Measurements from ENCODE around the gene PHYKPL. TPM values are rescaled to one million over a fixed set of nuclear protein-coding genes. Genes with fewer than 3 reads are reported as not detected.

Gene PHYKPL
- total and polyA plus RNA-seq, 5 donors from 2014 or later, result 41.5 to 165 (median 42.9) TPM

DNA sequence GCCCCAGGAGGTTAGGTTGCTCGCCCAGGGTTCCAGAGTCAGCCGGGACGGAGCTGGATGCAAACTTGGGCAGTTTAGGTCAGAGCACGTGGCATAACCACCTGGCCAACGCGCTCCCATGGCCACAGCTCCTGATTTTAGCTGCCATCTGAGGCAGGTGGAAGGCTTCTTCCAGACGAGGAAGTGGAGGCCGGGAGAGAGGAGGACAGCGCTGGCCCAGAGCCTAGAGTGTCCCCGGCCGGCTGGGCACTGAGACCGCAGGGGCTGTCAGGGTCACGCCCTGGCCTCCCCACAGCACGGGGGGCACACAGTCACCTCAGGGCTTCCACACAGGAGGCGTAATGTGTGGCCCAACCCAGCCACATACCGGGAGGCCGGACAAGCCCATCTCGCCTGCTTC lies 16.1 kb upstream of the PHYKPL start:
- no peak for DNase-seq
- Histone ChIP-seq H3K4me1 (ENCODE audit: control insufficient read depth, insufficient read depth, low read length, poor library complexity, severe bottlenecking) (no peaks in the 10 kb centered on the region), H3K36me3 (ENCODE audit: control insufficient read depth, insufficient read depth, low read length) (no peaks in the 10 kb centered on the region), H3K27me3 (ENCODE audit: control insufficient read depth, insufficient read depth, low read length) (no peaks in the 10 kb centered on the region), H3K27ac (ENCODE audit: insufficient read depth, low read length, poor library complexity, severe bottlenecking) (no peak overlapping the region), H3K4me3 (ENCODE audit: low read depth, low read length) (no peak overlapping the region), H3K9me3 (ENCODE audit: control insufficient read depth in 2 of 2, low read length in 2 of 2) (no peaks in the 10 kb centered on the region)
- ATAC-seq (ENCODE audit: low read depth in 2 of 2), result no peak
- no peak overlapping the region for H3K27ac Mint-ChIP-seq
- H3K36me3 Mint-ChIP-seq, result no peaks in the 10 kb centered on the region
- peaks cover 0 to 5% (median 0%) of the 10 kb centered on the region in 4 donors for H3K4me1 Mint-ChIP-seq
- H3K4me3 Mint-ChIP-seq, result no peak overlapping the region
- H3K9me3 Mint-ChIP-seq, result no peaks in the 10 kb centered on the region
- H3K27me3 Mint-ChIP-seq, result no peaks in the 10 kb centered on the region

- no peaks in the 10 kb centered on the region for H3K4me1 ChIP-seq (ENCODE audit: control insufficient read depth, insufficient read depth, low read length, poor library complexity, severe bottlenecking)
- H3K36me3 Mint-ChIP-seq, result no peaks in the 10 kb centered on the region
- DNase-seq, result peak in 1 of 3 donors; percentile 29
These were observed 15.2 kb upstream of the PHYKPL start for GRCh38 chr5:178247481-178248456.

DNA sequence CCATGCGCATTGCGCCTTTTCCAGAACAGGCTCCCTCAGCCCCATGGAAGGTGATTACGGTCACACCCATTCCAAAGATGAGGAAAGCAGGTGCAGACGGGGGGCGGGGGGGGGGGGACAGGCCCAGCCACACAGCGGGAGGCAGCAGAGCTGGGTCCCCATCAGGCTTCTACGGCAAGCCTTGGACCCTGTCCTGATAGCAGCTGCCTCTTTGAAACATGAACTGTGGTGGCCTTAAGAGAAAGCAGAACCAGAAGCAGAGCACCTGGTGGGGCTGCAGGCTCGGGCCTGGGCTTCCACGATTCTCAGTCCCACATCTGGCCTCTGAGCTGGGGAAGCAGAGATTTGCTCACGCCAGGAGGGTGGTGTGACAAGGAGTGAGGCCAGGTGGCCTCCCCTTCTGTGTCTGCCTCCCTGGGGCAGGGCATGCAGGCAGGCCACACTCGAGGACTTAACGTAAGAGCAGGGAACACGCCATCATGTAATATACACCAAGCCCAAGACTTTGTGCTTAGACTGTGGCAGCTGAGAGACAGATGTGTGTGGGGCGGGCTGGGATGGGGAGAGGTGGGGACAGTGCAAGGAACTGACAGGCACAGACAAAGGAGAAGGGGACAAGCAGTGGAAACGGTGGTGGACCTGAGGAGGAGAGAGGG lies 14.2 kb upstream of the PHYKPL start:
- Histone ChIP-seq H3K27me3 (ENCODE audit: control insufficient read depth, insufficient read depth, low read length) (no peaks in the 10 kb centered on the region), H3K36me3 (ENCODE audit: control insufficient read depth, insufficient read depth, low read length) (no peaks in the 10 kb centered on the region), H3K4me3 (ENCODE audit: low read depth, low read length) (no peak overlapping the region), H3K27ac (ENCODE audit: insufficient read depth, low read length, poor library complexity, severe bottlenecking) (no peak overlapping the region), H3K4me1 (ENCODE audit: control insufficient read depth, insufficient read depth, low read length, poor library complexity, severe bottlenecking) (no peaks in the 10 kb centered on the region), H3K9me3 (ENCODE audit: control insufficient read depth in 2 of 2, low read length in 2 of 2) (no peaks in the 10 kb centered on the region)
- DNase-seq, result no peak
- no peak for ATAC-seq (ENCODE audit: low read depth in 2 of 2)
- Mint-ChIP-seq H3K4me1 (peaks cover 0 to 8% (median 3%) of the 10 kb centered on the region in 4 donors), H3K27ac (no peak overlapping the region), H3K9me3 (no peaks in the 10 kb centered on the region), H3K36me3 (no peaks in the 10 kb centered on the region), H3K27me3 (no peaks in the 10 kb centered on the region), H3K4me3 (no peak overlapping the region)

More at GRCh38 chr5:178247481-178248456, 15.2 kb upstream of the PHYKPL start:
- H3K27ac ChIP-seq (ENCODE audit: insufficient read depth, low read length, poor library complexity, severe bottlenecking), result no peak overlapping the region
- no peaks in the 10 kb centered on the region for H3K9me3 ChIP-seq (ENCODE audit: control insufficient read depth in 2 of 2, low read length in 2 of 2)
- H3K27me3 ChIP-seq (ENCODE audit: control insufficient read depth, insufficient read depth, low read length), result no peaks in the 10 kb centered on the region
- no peak overlapping the region for H3K4me3 Mint-ChIP-seq
- H3K9me3 Mint-ChIP-seq, result no peaks in the 10 kb centered on the region
- peaks cover 0 to 5% (median 0%) of the 10 kb centered on the region in 4 donors for H3K4me1 Mint-ChIP-seq
- H3K27me3 Mint-ChIP-seq, result no peaks in the 10 kb centered on the region
- H3K4me3 ChIP-seq (ENCODE audit: low read depth, low read length), result no peak overlapping the region
- H3K27ac Mint-ChIP-seq, result no peak overlapping the region
- H3K36me3 ChIP-seq (ENCODE audit: control insufficient read depth, insufficient read depth, low read length), result no peaks in the 10 kb centered on the region
- no peak for ATAC-seq (ENCODE audit: low read depth in 2 of 2)

DNA sequence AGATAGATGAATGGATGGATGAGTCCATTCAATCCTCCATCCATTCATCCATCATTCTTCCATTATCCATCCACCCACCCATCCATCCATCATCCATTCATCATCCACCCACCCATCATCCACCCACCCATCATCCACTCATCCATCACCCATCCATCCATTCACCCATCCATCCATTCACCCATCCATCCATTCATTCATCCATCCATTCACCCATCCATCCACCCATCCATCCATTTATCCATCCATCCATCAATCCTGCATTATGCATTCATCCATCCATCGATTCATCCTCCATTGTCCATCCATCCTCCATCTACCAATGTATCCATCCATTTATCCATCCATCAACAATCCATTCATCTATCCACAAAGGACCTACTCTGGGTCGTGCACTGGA lies 12.8 kb upstream of the PHYKPL start:
- H3K27me3 Mint-ChIP-seq, result no peaks in the 10 kb centered on the region
- H3K4me3 Mint-ChIP-seq, result no peak overlapping the region
- Histone ChIP-seq H3K4me1 (ENCODE audit: control insufficient read depth, insufficient read depth, low read length, poor library complexity, severe bottlenecking) (peaks cover 7% of the 10 kb centered on the region), H3K36me3 (ENCODE audit: control insufficient read depth, insufficient read depth, low read length) (no peaks in the 10 kb centered on the region), H3K4me3 (ENCODE audit: low read depth, low read length) (no peak overlapping the region), H3K27ac (ENCODE audit: insufficient read depth, low read length, poor library complexity, severe bottlenecking) (no peak overlapping the region), H3K9me3 (ENCODE audit: control insufficient read depth in 2 of 2, low read length in 2 of 2) (no peaks in the 10 kb centered on the region), H3K27me3 (ENCODE audit: control insufficient read depth, insufficient read depth, low read length) (no peaks in the 10 kb centered on the region)
- H3K4me1 Mint-ChIP-seq, result peaks cover 5 to 17% (median 6%) of the 10 kb centered on the region in 4 donors
- ATAC-seq (ENCODE audit: low read depth in 2 of 2) (no peak), DNase-seq (no peak)
- H3K36me3 Mint-ChIP-seq, result no peaks in the 10 kb centered on the region
- H3K9me3 Mint-ChIP-seq, result no peaks in the 10 kb centered on the region
- no peak overlapping the region for H3K27ac Mint-ChIP-seq

- Mint-ChIP-seq H3K27ac (no peak overlapping the region), H3K27me3 (no peaks in the 10 kb centered on the region), H3K9me3 (no peaks in the 10 kb centered on the region), H3K36me3 (no peaks in the 10 kb centered on the region), H3K4me3 (no peak overlapping the region), H3K4me1 (peaks cover 5 to 20% (median 6%) of the 10 kb centered on the region in 4 donors)
- no peaks in the 10 kb centered on the region for H3K9me3 ChIP-seq (ENCODE audit: control insufficient read depth in 2 of 2, low read length in 2 of 2)
- H3K27ac ChIP-seq (ENCODE audit: insufficient read depth, low read length, poor library complexity, severe bottlenecking), result no peak overlapping the region
- no peaks in the 10 kb centered on the region for H3K27me3 ChIP-seq (ENCODE audit: control insufficient read depth, insufficient read depth, low read length)
- DNase-seq, result no peak
- H3K4me3 ChIP-seq (ENCODE audit: low read depth, low read length), result no peak overlapping the region
- no peak for ATAC-seq (ENCODE audit: low read depth in 2 of 2)
- no peaks in the 10 kb centered on the region for H3K36me3 ChIP-seq (ENCODE audit: control insufficient read depth, insufficient read depth, low read length)
- peaks cover 7% of the 10 kb centered on the region for H3K4me1 ChIP-seq (ENCODE audit: control insufficient read depth, insufficient read depth, low read length, poor library complexity, severe bottlenecking)
These were observed 12.0 kb upstream of the PHYKPL start for GRCh38 chr5:178244576-178244975.

GRCh38 chr5:178242416-178242815 lies 9.8 kb upstream of the PHYKPL start:
- ATAC-seq (ENCODE audit: low read depth in 2 of 2) (no peak), DNase-seq (no peak)
- Mint-ChIP-seq H3K9me3 (no peaks in the 10 kb centered on the region), H3K36me3 (no peaks in the 10 kb centered on the region), H3K27me3 (no peaks in the 10 kb centered on the region), H3K27ac (peak overlapping the region in 2 of 3 donors; percentile 34 to 83), H3K4me1 (peaks cover 5 to 38% (median 7%) of the 10 kb centered on the region in 4 donors), H3K4me3 (no peak overlapping the region)
- H3K27ac ChIP-seq (ENCODE audit: insufficient read depth, low read length, poor library complexity, severe bottlenecking), result no peak overlapping the region
- H3K27me3 ChIP-seq (ENCODE audit: control insufficient read depth, insufficient read depth, low read length), result no peaks in the 10 kb centered on the region
- H3K36me3 ChIP-seq (ENCODE audit: control insufficient read depth, insufficient read depth, low read length), result no peaks in the 10 kb centered on the region
- H3K9me3 ChIP-seq (ENCODE audit: control insufficient read depth in 2 of 2, low read length in 2 of 2), result no peaks in the 10 kb centered on the region
- no peak overlapping the region for H3K4me3 ChIP-seq (ENCODE audit: low read depth, low read length)
- peaks cover 26% of the 10 kb centered on the region for H3K4me1 ChIP-seq (ENCODE audit: control insufficient read depth, insufficient read depth, low read length, poor library complexity, severe bottlenecking)

- H3K9me3 Mint-ChIP-seq, result no peaks in the 10 kb centered on the region
- Histone ChIP-seq H3K9me3 (ENCODE audit: control insufficient read depth in 2 of 2, low read length in 2 of 2) (no peaks in the 10 kb centered on the region), H3K4me1 (ENCODE audit: control insufficient read depth, insufficient read depth, low read length, poor library complexity, severe bottlenecking) (peaks cover 26% of the 10 kb centered on the region), H3K27me3 (ENCODE audit: control insufficient read depth, insufficient read depth, low read length) (no peaks in the 10 kb centered on the region), H3K27ac (ENCODE audit: insufficient read depth, low read length, poor library complexity, severe bottlenecking) (no peak overlapping the region), H3K4me3 (ENCODE audit: low read depth, low read length) (no peak overlapping the region), H3K36me3 (ENCODE audit: control insufficient read depth, insufficient read depth, low read length) (no peaks in the 10 kb centered on the region)
- ATAC-seq (ENCODE audit: low read depth in 2 of 2), result no peak
- DNase-seq, result no peak
- H3K36me3 Mint-ChIP-seq, result no peaks in the 10 kb centered on the region
- H3K27me3 Mint-ChIP-seq, result no peaks in the 10 kb centered on the region
- no peak overlapping the region for H3K4me3 Mint-ChIP-seq
- peaks cover 5 to 40% (median 7%) of the 10 kb centered on the region in 4 donors for H3K4me1 Mint-ChIP-seq
- H3K27ac Mint-ChIP-seq, result peak overlapping the region in 1 of 3 donors; percentile 83
These were observed 9.2 kb upstream of the PHYKPL start for GRCh38 chr5:178241688-178242231.

Measured in CD4-positive, CD25-positive, alpha-beta regulatory T cell (primary cell).